Measurements from ENCODE around the gene SLC6A1. TPM values are rescaled to one million over a fixed set of nuclear protein-coding genes. Genes with fewer than 3 reads are reported as not detected.

SLC6A1 gene
- total RNA-seq, 2 donors from 2014 or later, result 0.18 to 6.2 TPM

GRCh38 chr3:11086856-11087255, 94.3 kb downstream of the SLC6A1 start:
- no peaks in the 10 kb centered on the region for H3K4me1 ChIP-seq (replicated peaks)
- intact Hi-C loops (cut with DNase I), result no loop called here
- no peak overlapping the region for H3K4me3 ChIP-seq
- no peak for DNase-seq (ENCODE audit: low spot score)
- TF ChIP-seq POLR2A (IDR thresholded peaks at IDR 0.05) (no peak), POLR2AphosphoS5 (IDR thresholded peaks at IDR 0.05) (no peak)
- TF ChIP-seq, protein P1, sequence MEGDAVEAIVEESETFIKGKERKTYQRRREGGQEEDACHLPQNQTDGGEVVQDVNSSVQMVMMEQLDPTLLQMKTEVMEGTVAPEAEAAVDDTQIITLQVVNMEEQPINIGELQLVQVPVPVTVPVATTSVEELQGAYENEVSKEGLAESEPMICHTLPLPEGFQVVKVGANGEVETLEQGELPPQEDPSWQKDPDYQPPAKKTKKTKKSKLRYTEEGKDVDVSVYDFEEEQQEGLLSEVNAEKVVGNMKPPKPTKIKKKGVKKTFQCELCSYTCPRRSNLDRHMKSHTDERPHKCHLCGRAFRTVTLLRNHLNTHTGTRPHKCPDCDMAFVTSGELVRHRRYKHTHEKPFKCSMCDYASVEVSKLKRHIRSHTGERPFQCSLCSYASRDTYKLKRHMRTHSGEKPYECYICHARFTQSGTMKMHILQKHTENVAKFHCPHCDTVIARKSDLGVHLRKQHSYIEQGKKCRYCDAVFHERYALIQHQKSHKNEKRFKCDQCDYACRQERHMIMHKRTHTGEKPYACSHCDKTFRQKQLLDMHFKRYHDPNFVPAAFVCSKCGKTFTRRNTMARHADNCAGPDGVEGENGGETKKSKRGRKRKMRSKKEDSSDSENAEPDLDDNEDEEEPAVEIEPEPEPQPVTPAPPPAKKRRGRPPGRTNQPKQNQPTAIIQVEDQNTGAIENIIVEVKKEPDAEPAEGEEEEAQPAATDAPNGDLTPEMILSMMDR (IDR thresholded peaks at IDR 0.05), result no peak
- no peaks in the 10 kb centered on the region for H3K36me3 ChIP-seq
- 71% methylated on average over 5 of the region's 5 CpGs for WGBS
- H3K9me3 ChIP-seq, result no peaks in the 10 kb centered on the region
- H3K27me3 ChIP-seq (replicated peaks; ENCODE audit: insufficient read depth), result no peaks in the 10 kb centered on the region
- no peak overlapping the region for H3K27ac ChIP-seq

GRCh38 chr3:11088066-11088465, 95.5 kb downstream of the SLC6A1 start:
- Histone ChIP-seq H3K4me1 (replicated peaks) (no peaks in the 10 kb centered on the region), H3K27me3 (replicated peaks; ENCODE audit: insufficient read depth) (no peaks in the 10 kb centered on the region), H3K9me3 (no peaks in the 10 kb centered on the region), H3K27ac (no peak overlapping the region), H3K36me3 (no peaks in the 10 kb centered on the region), H3K4me3 (no peak overlapping the region)
- no peak for DNase-seq (ENCODE audit: low spot score)
- WGBS, result 71% methylated on average over 4 of the region's 4 CpGs
- intact Hi-C loops (cut with DNase I), result no loop called here
- TF ChIP-seq, protein P1 (IDR thresholded peaks at IDR 0.05), result no peak
- TF ChIP-seq POLR2AphosphoS5 (IDR thresholded peaks at IDR 0.05) (no peak), POLR2A (IDR thresholded peaks at IDR 0.05) (no peak)

DNA sequence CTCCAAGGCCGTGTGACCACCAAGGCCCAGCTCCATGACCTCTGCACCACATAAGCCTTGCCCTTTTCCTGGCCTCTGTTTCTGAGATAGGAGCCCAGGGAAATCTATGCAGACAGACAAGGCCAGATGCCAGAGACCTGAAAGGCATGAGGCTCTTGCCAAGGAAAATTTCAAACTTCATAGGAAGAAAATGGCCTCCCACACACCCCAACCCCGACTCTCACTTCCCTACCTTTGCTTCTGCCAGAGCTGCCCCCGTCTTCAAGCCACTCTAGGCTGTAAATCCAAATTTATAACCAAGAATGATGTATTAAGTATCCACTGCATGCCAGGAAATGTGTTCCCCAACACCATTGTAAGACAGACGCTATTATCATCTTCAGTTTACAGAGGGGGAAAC, 96.3 kb downstream of the SLC6A1 start:
- H3K27ac ChIP-seq, result no peak overlapping the region
- TF ChIP-seq POLR2AphosphoS5 (IDR thresholded peaks at IDR 0.05), result no peak
- TF ChIP-seq, protein P1 (IDR thresholded peaks at IDR 0.05), result no peak
- TF ChIP-seq POLR2A (IDR thresholded peaks at IDR 0.05), result no peak
- no peak for DNase-seq (ENCODE audit: low spot score)
- no peaks in the 10 kb centered on the region for H3K36me3 ChIP-seq
- no peak overlapping the region for H3K4me3 ChIP-seq
- H3K27me3 ChIP-seq (replicated peaks; ENCODE audit: insufficient read depth), result no peaks in the 10 kb centered on the region
- intact Hi-C loops (cut with DNase I), result no loop called here
- no peaks in the 10 kb centered on the region for H3K9me3 ChIP-seq
- WGBS, result 72% methylated on average over 4 of the region's 4 CpGs
- no peaks in the 10 kb centered on the region for H3K4me1 ChIP-seq (replicated peaks)

Other genes with a start within 250 kb of the SLC6A1 start
- gene SLC6A11, start 176.5 kb upstream of the SLC6A1 start, total RNA-seq, result 1 to 10 TPM; 3.6 to 6.9 TPM
- 1 to 10 TPM in 1 of 2 donors, under 1 TPM in 1; 0.50 to 5.9 TPM for gene HRH1, start 161.7 kb downstream of the SLC6A1 start, total RNA-seq